Gastroesophageal sphincter (tissue), 4 donors: Measurements from ENCODE around the gene NKD1. TPM values are rescaled to one million over a fixed set of nuclear protein-coding genes. Genes with fewer than 3 reads are reported as not detected.

Experiments
- ATAC-seq: fragments of 150-250 bp; one replicate; pipeline ENCODE4 v1.9.1; 2016; ENCODE audit warnings: mild to moderate bottlenecking, moderate library complexity
- H3K27ac ChIP-seq, 4 donors: fragments of 200-600 bp; sonication (generic) in 3 of 4; 1 replicate in 3 of 4; 2 replicates in 1 of 4; pipeline ENCODE4 v1.5.1; 2016 to 2019
- H3K27me3 ChIP-seq: fragments of 200-600 bp; sonication (generic); one replicate; pipeline ENCODE4 v1.5.1; 2019
- H3K36me3 ChIP-seq, 2 donors: fragments of 200-600 bp; sonication (generic); one replicate each; pipeline ENCODE4 v1.5.1; 2019; ENCODE audit warnings: control low read depth in 1 of 2
- H3K4me1 ChIP-seq, 3 donors: fragments of 200-600 bp; sonication (generic); 1 replicate in 2 of 3; 2 replicates in 1 of 3; pipeline ENCODE4 v1.5.1; 2016 to 2019; ENCODE audit warnings: control low read depth in 2 of 3
- H3K4me3 ChIP-seq, 2 donors: fragments of 200-600 bp; sonication (generic); one replicate each; pipeline ENCODE4 v1.5.1; 2019; ENCODE audit warnings: mild to moderate bottlenecking in 1 of 2, moderate library complexity in 1 of 2
- H3K9me3 ChIP-seq, 3 donors: fragments of 200-600 bp; sonication (generic); one replicate each; pipeline ENCODE4 v1.5.1; 2017 to 2019; ENCODE audit warnings: control low read depth in 2 of 3
- EP300 ChIP-seq: sonication (generic); formaldehyde crosslinking; IDR thresholded peaks from one replicate; pipeline ENCODE4 v1.6.1; 2017; ENCODE audit warnings: antibody characterized with exemption, mild to moderate bottlenecking
- POLR2A ChIP-seq, 2 donors: fragments of 450-650 bp; IDR thresholded peaks; one replicate each; pipeline ENCODE4 v1.6.1; 2017; ENCODE audit warnings: antibody characterized with exemption in 2 of 2, mild to moderate bottlenecking in 2 of 2, moderate library complexity in 1 of 2
- POLR2AphosphoS5 ChIP-seq: sonication (generic); formaldehyde crosslinking; IDR thresholded peaks from one replicate; pipeline ENCODE4 v1.6.1; 2017; ENCODE audit warnings: antibody characterized with exemption
- WGBS, 2 donors: methylation state at CpG; one replicate each; pipeline ENCODE4 v1.1.5; 2018; ENCODE audit warnings: low coverage in 1 of 2; 5-methylcytosine and 5-hydroxymethylcytosine counted together
- total RNA-seq, 4 donors: library from RNA; depleted of rRNA; stranded (reverse); fragments of >200 nt; gene quantifications; one replicate each; pipeline ENCODE4 v1.1.0, GENCODE V29; 2016
- TF ChIP-seq, protein P1 (sequence below), 4 experiments: fragments of 200-600 bp in 2 of 4; fragments of 450-650 bp in 2 of 4; sonication (generic) in 1 of 4; IDR thresholded peaks; one replicate each; pipeline ENCODE4 v1.5.1; 2017 to 2019; ENCODE audit warnings: antibody characterized with exemption in 4 of 4, mild to moderate bottlenecking in 2 of 4, moderate library complexity in 2 of 4

Gene NKD1
- total RNA-seq, 4 donors from 2014 or later = 27.7 to 69.2 (median 48.7) TPM

DNA sequence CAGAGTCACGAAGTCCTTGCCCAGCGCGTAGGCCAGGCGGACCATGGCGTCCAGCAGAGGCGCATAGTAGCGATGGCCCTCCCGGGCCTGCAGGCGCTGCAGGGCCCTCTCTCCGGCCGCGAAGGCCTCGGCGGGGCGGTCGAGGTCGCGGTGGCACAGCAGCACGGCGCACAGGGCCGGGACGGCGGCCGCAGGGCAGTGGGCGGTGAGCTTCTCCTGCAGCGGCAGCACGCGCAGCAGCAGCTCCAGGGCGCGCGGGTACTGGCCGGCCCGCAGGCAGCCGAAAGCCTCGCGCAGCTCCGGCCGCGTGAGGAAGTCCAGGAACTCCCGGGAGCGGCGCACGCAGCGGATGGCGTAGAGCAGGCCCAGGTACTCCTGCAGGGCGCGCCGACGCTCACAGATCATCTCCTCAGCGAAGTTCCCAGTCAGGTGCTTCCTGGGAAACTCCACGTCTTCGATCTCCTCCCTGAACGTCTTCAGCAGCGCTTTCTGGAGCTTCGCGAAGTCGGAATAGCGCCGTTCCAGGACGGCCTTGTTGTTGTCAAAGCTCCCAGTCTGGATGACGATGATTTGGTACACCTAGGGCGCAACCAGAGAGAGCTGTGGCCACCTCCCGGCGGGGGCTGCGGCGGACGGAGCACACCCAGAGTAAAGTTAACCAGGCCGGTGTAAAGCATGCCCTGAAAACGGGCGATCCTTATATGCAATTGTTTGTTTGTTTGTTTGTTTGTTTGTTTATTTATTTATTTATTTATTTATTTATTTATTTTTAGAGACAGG is 125.5 kb downstream of the NKD1 start:
- peaks cover 7% of the 10 kb centered on the region for H3K27me3 ChIP-seq
- peaks cover 0 to 22% of the 10 kb centered on the region in 2 donors for H3K36me3 ChIP-seq
- no peak overlapping the region for H3K27ac ChIP-seq
- no peak for ATAC-seq
- H3K4me1 ChIP-seq = peaks cover 0 to 10% (median 2%) of the 10 kb centered on the region in 3 donors
- no peak overlapping the region for H3K4me3 ChIP-seq
- H3K9me3 ChIP-seq = peaks cover 0 to 27% (median 0%) of the 10 kb centered on the region in 3 donors
- TF ChIP-seq, protein P1, sequence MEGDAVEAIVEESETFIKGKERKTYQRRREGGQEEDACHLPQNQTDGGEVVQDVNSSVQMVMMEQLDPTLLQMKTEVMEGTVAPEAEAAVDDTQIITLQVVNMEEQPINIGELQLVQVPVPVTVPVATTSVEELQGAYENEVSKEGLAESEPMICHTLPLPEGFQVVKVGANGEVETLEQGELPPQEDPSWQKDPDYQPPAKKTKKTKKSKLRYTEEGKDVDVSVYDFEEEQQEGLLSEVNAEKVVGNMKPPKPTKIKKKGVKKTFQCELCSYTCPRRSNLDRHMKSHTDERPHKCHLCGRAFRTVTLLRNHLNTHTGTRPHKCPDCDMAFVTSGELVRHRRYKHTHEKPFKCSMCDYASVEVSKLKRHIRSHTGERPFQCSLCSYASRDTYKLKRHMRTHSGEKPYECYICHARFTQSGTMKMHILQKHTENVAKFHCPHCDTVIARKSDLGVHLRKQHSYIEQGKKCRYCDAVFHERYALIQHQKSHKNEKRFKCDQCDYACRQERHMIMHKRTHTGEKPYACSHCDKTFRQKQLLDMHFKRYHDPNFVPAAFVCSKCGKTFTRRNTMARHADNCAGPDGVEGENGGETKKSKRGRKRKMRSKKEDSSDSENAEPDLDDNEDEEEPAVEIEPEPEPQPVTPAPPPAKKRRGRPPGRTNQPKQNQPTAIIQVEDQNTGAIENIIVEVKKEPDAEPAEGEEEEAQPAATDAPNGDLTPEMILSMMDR (IDR thresholded peaks at IDR 0.05) = no peak
- TF ChIP-seq POLR2A (IDR thresholded peaks at IDR 0.05) = no peak
- no peak for TF ChIP-seq EP300
- no peak for TF ChIP-seq POLR2AphosphoS5
- WGBS, 2 donors = 82 to 91% methylated on average over 10 to 15 of the region's 70 CpGs

DNA sequence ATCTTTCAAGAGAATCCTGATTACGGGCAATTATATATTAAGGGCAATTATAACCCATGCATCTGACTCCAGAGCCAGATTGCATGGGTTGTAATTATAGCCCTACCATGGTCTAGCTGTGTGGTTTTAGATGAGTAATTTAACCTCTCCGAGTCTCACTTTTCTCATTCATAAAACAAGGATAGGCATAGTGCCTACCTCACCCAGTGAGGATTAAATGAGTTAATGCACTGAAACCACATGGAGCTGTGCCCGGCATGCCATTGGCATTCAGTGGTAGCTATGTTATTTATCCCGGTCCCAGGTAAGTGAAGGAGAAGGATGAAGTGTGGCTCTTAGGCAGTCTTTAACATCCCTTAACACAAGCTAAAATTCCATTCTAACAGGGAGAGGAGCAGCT is 126.6 kb downstream of the NKD1 start:
- Histone ChIP-seq H3K27ac (no peak overlapping the region), H3K4me3 (no peak overlapping the region), H3K9me3 (peaks cover 0 to 27% (median 0%) of the 10 kb centered on the region in 3 donors), H3K4me1 (no peaks in the 10 kb centered on the region), H3K36me3 (peaks cover 0 to 22% of the 10 kb centered on the region in 2 donors), H3K27me3 (peaks cover 7% of the 10 kb centered on the region)
- TF ChIP-seq POLR2A (IDR thresholded peaks at IDR 0.05) (no peak), EP300 (no peak), POLR2AphosphoS5 (no peak)
- TF ChIP-seq, protein P1 (IDR thresholded peaks at IDR 0.05) = no peak
- no peak for ATAC-seq
- 83 to 100% methylated on average over 1 to 4 of the region's 4 CpGs for WGBS, 2 donors

DNA sequence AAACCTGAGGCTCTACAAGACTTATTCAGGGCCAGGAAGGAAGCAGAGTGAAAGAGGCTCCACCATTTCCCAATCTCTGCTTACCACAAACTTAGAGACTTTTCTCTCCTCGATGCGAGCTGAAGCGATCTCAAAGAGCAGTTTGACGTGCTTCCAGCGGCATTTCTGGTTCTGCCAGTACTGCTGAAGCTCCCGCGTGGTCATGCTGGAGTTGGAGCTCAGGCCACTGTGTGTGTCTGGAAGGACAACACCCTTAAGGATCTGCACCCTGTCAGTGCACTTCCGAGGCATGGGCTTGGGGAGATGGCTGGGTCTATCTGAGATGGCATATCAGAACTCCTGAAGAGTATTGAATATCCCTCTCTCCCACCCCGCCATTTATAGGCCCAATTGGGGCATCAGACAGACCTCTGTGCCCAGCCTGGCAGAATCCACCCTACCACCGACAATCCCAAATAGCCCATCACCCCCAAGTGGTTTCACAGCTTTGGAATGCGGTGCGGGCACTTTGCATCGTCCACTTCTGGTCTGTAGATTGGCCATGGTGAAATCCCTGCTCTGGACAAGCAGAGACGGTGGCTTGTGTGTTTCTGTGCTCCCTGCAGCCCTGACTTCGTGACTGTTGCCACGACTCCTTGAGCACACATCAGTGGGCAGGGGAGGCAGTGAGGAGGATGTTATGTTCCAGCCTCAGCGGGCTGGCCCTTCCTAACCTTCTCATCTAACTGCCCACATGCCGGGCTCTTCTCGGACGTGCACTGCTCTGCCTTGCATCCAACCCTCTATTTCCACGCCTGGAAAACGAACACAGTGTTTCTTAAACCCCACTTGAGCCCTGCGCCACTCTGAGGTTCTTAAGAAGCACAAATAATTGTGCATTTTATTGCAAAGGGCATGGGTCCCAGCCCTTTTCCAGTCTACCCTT is 127.8 kb downstream of the NKD1 start:
- TF ChIP-seq EP300 (no peak), POLR2AphosphoS5 (no peak)
- TF ChIP-seq, protein P1 (IDR thresholded peaks at IDR 0.05) = no peak
- ATAC-seq = no peak
- Histone ChIP-seq H3K9me3 (peaks cover 0 to 27% (median 0%) of the 10 kb centered on the region in 3 donors), H3K27me3 (peaks cover 7% of the 10 kb centered on the region), H3K4me3 (no peak overlapping the region), H3K36me3 (peaks cover 0 to 22% of the 10 kb centered on the region in 2 donors), H3K4me1 (no peaks in the 10 kb centered on the region), H3K27ac (no peak overlapping the region)
- WGBS, 2 donors = 79 to 86% methylated on average over 7 to 10 of the region's 23 CpGs

DNA sequence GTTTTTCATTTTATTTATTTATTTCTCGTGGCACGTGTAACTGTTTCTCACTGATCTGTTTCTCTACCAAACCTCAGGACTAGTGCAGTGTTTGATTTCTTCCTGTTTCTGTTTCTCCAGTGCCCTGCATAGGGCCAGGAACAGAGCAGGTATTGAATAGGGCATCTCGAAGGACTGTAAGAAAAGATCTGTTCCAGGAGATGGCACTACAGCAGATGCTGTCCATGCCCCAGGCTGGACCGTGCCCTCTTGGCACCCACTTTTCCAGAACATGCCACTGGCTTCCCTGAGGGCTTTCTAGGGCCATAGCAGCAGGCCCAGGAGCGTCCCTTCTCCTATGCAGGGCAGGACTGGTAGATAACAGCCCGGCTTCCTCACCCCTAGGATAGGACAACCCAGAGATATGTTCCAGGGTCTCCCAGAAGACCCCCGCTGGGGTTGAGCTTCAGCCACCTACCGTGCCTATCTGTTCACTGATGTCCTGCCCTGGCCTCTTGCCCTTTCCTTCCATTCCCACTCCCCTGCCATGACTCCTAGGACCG is 128.6 kb downstream of the NKD1 start:
- no peak for ATAC-seq

More for the DNA sequence above, 128.6 kb downstream of the NKD1 start:
- no peak overlapping the region for H3K27ac ChIP-seq
- peaks cover 7% of the 10 kb centered on the region for H3K27me3 ChIP-seq
- WGBS, 2 donors = 67 to 70% methylated on average over 4 to 5 of the region's 9 CpGs
- H3K4me1 ChIP-seq = no peaks in the 10 kb centered on the region
- TF ChIP-seq EP300 (no peak), POLR2AphosphoS5 (no peak), POLR2A (IDR thresholded peaks at IDR 0.05) (no peak)
- TF ChIP-seq, protein P1 (IDR thresholded peaks at IDR 0.05) = no peak
- peaks cover 0 to 18% of the 10 kb centered on the region in 2 donors for H3K36me3 ChIP-seq
- H3K4me3 ChIP-seq = no peak overlapping the region
- peaks cover 0 to 23% (median 0%) of the 10 kb centered on the region in 3 donors for H3K9me3 ChIP-seq
